ENCODE results near the gene OR10V1. TPM values are rescaled to one million over a fixed set of nuclear protein-coding genes. Genes with fewer than 3 reads are reported as not detected.

OR10V1 gene
- not detected for total RNA-seq

GRCh38 chr11:59713745-59714144 is at the start of gene OR10V1:
Gene OR10V1 (minus strand): TSS chr11:59713845. CDS start chr11:59713845, 0 bp downstream.
- H3K36me3 Mint-ChIP-seq (ENCODE audit: low read depth) = no peaks in the 10 kb centered on the region
- H3K4me3 Mint-ChIP-seq = no peak within 1 kb of the TSS
- H3K9me3 Mint-ChIP-seq = no peaks in the 10 kb centered on the region
- no peaks in the 10 kb centered on the region for H3K4me1 Mint-ChIP-seq
- H3K27ac Mint-ChIP-seq = no peak within 1 kb of the TSS
- H3K27me3 Mint-ChIP-seq = peaks cover 31% of the 10 kb centered on the region
- no peak for ATAC-seq (replicated peaks)

DNA sequence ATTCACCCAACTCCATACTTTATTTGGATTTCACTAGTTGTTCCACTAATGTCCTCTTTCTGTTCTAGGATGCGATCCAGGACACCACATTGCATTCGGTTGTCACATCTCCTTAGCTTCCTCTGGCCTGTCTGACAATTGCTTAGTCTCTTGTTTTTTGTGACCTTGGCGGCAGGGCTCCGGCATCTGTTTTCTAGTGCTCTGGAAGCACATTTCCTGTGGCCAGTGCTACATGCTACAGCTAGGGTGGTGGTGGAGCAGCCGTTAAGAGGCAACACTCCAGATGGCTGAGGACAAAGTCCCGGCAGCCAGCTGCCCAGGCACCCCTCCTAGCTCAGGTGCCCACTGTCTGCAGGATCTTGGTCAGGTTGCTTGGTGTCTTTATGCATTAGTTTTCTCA is 48.3 kb upstream of the OR10V1 start:
- no peaks in the 10 kb centered on the region for H3K9me3 Mint-ChIP-seq
- H3K27me3 Mint-ChIP-seq = no peaks in the 10 kb centered on the region
- no peak overlapping the region for H3K27ac Mint-ChIP-seq
- no peak for ATAC-seq (replicated peaks)
- H3K4me3 Mint-ChIP-seq = no peak overlapping the region
- peaks cover 5% of the 10 kb centered on the region for H3K4me1 Mint-ChIP-seq
- H3K36me3 Mint-ChIP-seq (ENCODE audit: low read depth) = no peaks in the 10 kb centered on the region

DNA sequence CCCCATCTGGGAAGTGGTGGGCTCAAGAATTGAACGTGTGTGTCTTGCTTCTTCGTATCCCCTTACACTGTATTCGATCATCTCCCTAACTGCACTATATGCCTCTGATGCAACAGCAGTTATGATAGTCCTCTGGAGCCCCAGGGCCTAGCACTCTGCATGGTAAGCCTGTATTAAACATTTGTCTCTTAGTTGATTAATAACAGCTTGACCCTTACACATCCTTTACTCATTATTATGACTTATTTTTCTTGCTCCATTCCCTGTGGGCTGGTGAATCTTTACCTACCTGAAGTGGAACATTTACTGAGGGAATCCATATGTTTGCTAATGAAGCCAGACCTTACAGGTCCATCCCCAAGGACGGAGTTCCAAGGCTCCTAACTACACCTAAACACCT is 47.1 kb upstream of the OR10V1 start:
- no peak overlapping the region for H3K27ac Mint-ChIP-seq
- H3K27me3 Mint-ChIP-seq = no peaks in the 10 kb centered on the region
- ATAC-seq (replicated peaks) = no peak
- H3K4me3 Mint-ChIP-seq = no peak overlapping the region
- peaks cover 5% of the 10 kb centered on the region for H3K4me1 Mint-ChIP-seq
- H3K9me3 Mint-ChIP-seq = no peaks in the 10 kb centered on the region
- no peaks in the 10 kb centered on the region for H3K36me3 Mint-ChIP-seq (ENCODE audit: low read depth)

DNA sequence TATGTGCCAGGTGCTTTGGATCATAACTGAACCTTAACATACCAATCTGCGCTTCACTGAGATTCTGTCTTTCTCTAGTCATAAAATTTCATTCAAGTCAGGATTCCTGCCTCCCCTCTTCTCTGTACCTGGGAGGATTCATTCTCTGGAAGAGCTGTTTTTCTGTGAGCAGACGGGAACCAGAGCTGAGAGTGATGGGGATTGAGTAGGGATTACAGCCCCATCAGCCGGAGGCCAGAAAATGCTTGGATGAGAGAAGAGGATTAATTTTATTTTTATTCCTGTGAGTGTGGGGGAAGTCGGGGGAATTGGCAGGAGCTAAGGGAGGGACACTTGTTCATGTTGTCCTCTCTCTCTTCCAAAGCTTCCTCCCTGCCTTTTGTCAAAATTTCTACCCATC is 46.3 kb upstream of the OR10V1 start:
- H3K4me3 Mint-ChIP-seq = no peak overlapping the region
- H3K36me3 Mint-ChIP-seq (ENCODE audit: low read depth) = no peaks in the 10 kb centered on the region
- no peak overlapping the region for H3K27ac Mint-ChIP-seq
- no peak for ATAC-seq (replicated peaks)
- no peaks in the 10 kb centered on the region for H3K9me3 Mint-ChIP-seq
- no peaks in the 10 kb centered on the region for H3K4me1 Mint-ChIP-seq
- no peaks in the 10 kb centered on the region for H3K27me3 Mint-ChIP-seq

DNA sequence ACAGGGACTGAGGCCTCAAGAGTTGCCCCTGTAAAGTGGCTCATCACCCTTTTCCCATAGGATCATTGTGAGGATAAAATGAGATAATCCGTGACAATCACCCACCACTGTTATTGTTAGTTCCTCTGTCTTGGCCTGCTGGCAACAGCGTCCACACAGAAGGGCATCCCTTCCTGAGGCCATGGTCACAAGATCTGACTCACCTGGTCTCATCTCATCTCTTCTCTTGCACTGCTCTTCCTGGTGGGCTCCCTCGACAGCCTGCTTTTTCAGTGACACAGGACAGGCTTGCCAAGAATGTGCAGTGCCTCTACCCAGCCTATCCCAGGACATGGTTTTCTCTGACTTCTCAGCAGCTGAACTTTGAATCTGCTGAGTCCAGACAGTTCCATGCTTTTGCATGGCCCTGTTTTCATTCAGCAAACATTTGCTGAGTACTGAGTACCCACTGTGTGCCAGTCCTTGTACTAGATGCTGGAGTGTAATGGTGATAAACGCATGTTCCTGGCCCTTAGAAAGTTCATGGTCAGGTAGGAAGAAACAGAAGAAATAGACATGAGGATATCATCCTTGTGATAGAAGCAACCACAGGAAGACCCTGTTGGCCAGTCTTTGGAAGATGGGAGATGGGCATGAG is 44.9 kb upstream of the OR10V1 start:
- Mint-ChIP-seq H3K4me1 (no peaks in the 10 kb centered on the region), H3K36me3 (ENCODE audit: low read depth) (no peaks in the 10 kb centered on the region), H3K27me3 (no peaks in the 10 kb centered on the region), H3K4me3 (no peak overlapping the region), H3K27ac (no peak overlapping the region), H3K9me3 (no peaks in the 10 kb centered on the region)
- no peak for ATAC-seq (replicated peaks)

GRCh38 chr11:59756845-59757244 is 43.2 kb upstream of the OR10V1 start:
- no peak for ATAC-seq (replicated peaks)
- H3K9me3 Mint-ChIP-seq = no peaks in the 10 kb centered on the region

GRCh38 chr11:59756558-59756840 is 42.9 kb upstream of the OR10V1 start:
- H3K4me3 Mint-ChIP-seq = peak overlapping the region; percentile 76
- H3K4me1 Mint-ChIP-seq = no peaks in the 10 kb centered on the region
- no peak for ATAC-seq (replicated peaks)
- no peaks in the 10 kb centered on the region for H3K27me3 Mint-ChIP-seq
- no peak overlapping the region for H3K27ac Mint-ChIP-seq
- no peaks in the 10 kb centered on the region for H3K9me3 Mint-ChIP-seq
- no peaks in the 10 kb centered on the region for H3K36me3 Mint-ChIP-seq (ENCODE audit: low read depth)

More at GRCh38 chr11:59756845-59757244, 43.2 kb upstream of the OR10V1 start:
- H3K4me3 Mint-ChIP-seq = peak overlapping the region; percentile 76
- no peaks in the 10 kb centered on the region for H3K27me3 Mint-ChIP-seq
- no peak overlapping the region for H3K27ac Mint-ChIP-seq
- no peaks in the 10 kb centered on the region for H3K36me3 Mint-ChIP-seq (ENCODE audit: low read depth)
- H3K4me1 Mint-ChIP-seq = no peaks in the 10 kb centered on the region

DNA sequence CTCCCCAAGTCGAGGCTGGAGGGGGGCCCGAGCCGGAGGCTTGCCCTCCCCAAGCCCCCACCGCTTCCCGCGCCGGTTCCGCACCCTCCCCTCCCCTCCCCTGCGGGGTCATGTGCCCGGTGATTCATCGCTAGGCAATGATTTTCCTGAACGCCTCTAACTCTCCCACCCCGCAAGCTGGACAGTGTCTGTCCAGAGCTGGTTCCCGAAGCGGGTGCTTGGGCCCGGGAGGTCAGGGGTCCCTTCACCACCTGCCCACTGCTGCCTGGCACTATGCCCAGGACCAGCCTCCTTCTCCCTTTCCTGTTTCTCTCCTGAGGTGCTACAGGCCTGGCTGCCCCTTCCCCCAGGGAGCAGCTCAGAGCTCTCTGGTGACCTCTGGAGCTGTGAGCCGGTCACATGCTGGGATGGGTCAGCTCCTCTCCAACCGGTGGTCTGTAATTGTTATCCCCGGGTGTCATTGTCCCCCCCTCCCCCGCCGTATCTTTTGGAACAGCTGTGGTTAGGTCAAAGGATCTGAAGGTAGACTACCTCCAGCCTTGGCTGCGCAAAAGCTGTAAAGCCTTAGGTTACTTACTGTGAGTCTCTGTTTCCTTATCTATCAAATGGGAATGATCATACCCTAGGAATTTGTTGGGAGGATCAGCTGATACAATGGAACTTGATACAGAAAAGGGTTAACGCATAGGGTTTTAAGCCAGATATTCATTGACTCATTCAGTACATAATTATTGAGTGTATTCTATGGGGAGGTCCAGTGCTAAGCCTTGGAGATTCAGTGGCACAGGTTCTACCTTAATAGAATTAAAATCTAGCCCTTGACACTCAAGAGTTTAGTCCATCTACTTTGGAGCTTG is 42.3 kb upstream of the OR10V1 start:
- no peak overlapping the region for H3K27ac Mint-ChIP-seq
- H3K27me3 Mint-ChIP-seq = no peaks in the 10 kb centered on the region
- H3K4me3 Mint-ChIP-seq = peak overlapping the region; percentile 76
- no peaks in the 10 kb centered on the region for H3K36me3 Mint-ChIP-seq (ENCODE audit: low read depth)
- ATAC-seq (replicated peaks) = peak; percentile 33
- no peaks in the 10 kb centered on the region for H3K4me1 Mint-ChIP-seq
- H3K9me3 Mint-ChIP-seq = no peaks in the 10 kb centered on the region

DNA sequence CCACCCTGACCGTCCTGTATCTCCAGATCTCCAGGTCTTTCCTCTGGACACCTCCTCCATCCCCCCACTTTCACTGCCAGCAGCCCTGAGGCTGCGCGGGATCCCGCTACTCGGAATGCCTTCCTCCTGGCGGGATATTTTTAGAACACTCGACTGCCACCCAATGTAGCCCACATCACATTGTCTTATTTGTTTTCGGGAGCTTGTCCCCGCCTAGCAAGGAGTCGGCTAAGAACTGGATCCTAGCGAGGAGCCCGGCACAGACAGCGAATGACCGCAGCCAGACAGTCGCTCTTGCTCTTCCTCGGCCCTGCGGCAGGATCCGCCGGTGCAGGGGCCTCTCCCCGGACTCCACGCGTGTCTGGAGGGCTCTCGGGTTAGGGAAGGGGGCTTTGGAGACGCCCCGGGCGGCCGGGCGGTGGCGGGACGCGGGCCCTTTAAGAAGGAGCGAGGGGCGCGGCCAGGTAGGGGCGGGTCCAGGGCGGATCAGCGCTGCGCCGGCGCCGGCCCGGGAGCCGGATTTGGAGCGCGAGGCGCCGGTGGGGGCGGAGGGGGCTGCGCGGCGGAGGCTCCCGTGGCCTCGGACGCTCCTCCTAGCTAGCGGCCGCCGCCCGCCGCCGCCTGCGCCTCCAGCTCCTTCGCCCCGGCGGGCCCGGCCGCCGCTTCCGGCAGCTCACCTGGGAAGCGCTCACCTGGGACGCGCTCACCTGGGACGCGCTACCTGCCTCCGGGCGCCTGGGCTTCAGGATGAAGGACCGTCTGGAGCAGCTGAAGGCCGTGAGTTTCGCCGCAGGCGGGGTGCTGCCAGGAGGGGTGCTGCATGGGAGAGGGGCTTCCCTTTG is 41.4 kb upstream of the OR10V1 start, which contains the start of gene STX3:
STX3 (plus strand) TSS at position 518 of the 842 bp plus-strand sequence; CDS start at position 748, 230 bp downstream.
- no peaks in the 10 kb centered on the region for H3K36me3 Mint-ChIP-seq (ENCODE audit: low read depth)

GRCh38 chr11:59754494-59754858 is 40.8 kb upstream of the OR10V1 start:
- Mint-ChIP-seq H3K4me3 (peak overlapping the region; percentile 86), H3K27ac (peak overlapping the region; percentile 48), H3K27me3 (no peaks in the 10 kb centered on the region)

More for the DNA sequence above, 41.4 kb upstream of the OR10V1 start, which contains the start of gene STX3:
- Mint-ChIP-seq H3K4me3 (peak within 1 kb of the TSS; percentile 86), H3K9me3 (no peaks in the 10 kb centered on the region), H3K27ac (peak within 1 kb of the TSS; percentile 48), H3K27me3 (no peaks in the 10 kb centered on the region), H3K4me1 (no peaks in the 10 kb centered on the region)
- ATAC-seq (replicated peaks) = peak; percentile 86

DNA sequence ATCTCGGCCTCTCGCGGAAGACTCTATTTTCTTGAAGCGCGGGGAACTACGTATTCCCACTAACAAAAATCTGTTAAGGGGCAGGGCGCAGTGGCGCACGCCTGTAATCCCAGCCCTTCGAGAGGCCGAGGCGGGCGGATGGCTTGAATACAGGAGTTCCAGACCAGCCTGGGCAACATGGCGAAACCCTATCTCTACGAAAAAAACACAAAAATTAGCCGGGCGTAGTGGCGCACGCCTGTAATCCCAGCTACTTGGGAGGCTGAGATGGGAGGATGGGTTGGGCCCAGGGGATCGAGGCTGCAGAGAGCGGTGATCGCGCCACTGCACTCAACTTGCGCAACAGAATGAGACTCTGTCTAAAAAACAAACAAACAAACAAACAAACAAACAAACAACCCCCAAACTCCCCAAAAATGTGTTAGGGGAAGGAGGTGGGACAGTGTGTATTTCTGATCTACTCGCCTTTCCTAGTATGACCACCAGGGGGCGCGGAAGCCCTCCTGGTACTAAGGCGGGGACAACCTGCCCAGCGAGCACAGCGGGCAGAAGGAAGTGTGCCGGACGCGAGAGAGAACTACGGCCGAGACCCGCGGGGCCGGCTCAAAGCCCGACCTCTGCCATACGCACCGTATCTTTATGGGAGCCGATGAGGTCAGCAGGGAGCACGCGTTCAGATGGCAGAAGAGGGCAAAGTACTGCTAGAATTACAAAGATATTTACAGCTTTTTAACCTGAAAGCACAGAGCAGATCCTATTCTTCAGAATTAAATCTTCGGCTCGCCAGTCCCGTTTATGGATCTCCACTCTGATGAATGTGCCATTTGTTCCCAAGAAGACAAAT is 40.2 kb upstream of the OR10V1 start:
- Mint-ChIP-seq H3K4me1 (no peaks in the 10 kb centered on the region), H3K4me3 (peak overlapping the region; percentile 86), H3K9me3 (no peaks in the 10 kb centered on the region), H3K27me3 (peaks cover 5% of the 10 kb centered on the region), H3K36me3 (ENCODE audit: low read depth) (no peaks in the 10 kb centered on the region), H3K27ac (peak overlapping the region; percentile 37)
- peak; percentile 80 for ATAC-seq (replicated peaks)

More at GRCh38 chr11:59754494-59754858, 40.8 kb upstream of the OR10V1 start:
- ATAC-seq (replicated peaks) = peak; percentile 33
- H3K36me3 Mint-ChIP-seq (ENCODE audit: low read depth) = no peaks in the 10 kb centered on the region
- H3K9me3 Mint-ChIP-seq = no peaks in the 10 kb centered on the region
- H3K4me1 Mint-ChIP-seq = no peaks in the 10 kb centered on the region

- Mint-ChIP-seq H3K27ac (no peak overlapping the region), H3K27me3 (peaks cover 20% of the 10 kb centered on the region), H3K4me3 (no peak overlapping the region), H3K36me3 (ENCODE audit: low read depth) (no peaks in the 10 kb centered on the region), H3K9me3 (no peaks in the 10 kb centered on the region), H3K4me1 (no peaks in the 10 kb centered on the region)
- ATAC-seq (replicated peaks) = no peak
Observed at GRCh38 chr11:59746111-59746510, 32.5 kb upstream of the OR10V1 start.

GRCh38 chr11:59730896-59731565 is 17.4 kb upstream of the OR10V1 start:
- ATAC-seq (replicated peaks) = no peak
- Mint-ChIP-seq H3K36me3 (ENCODE audit: low read depth) (no peaks in the 10 kb centered on the region), H3K4me1 (peaks cover 6% of the 10 kb centered on the region), H3K27ac (no peak overlapping the region), H3K4me3 (no peak overlapping the region), H3K9me3 (peaks cover 4% of the 10 kb centered on the region), H3K27me3 (peaks cover 4% of the 10 kb centered on the region)

Data from activated T-helper 17 cell treated with anti-CD3 and anti-CD28 coated beads, Interleukin-2, amount 50 U/mL, for 72 hours (primary cell).